HepG2 (cell line): ENCODE measurements around the gene IL1B. TPM values are rescaled to one million over a fixed set of nuclear protein-coding genes. Genes with fewer than 3 reads are reported as not detected.

Source experiments
- DBP ChIP-seq: sonication (generic); formaldehyde crosslinking; IDR thresholded peaks from 2 replicates; pipeline ENCODE4 v1.4.0; 2020; ENCODE audit warnings: missing genetic modification reagents; ENCODE audit errors: not compliant biosample characterization
- HNRNPL ChIP-seq: fragments of 200-400 bp; formaldehyde crosslinking; IDR thresholded peaks from 2 replicates; pipeline ENCODE4 v1.6.1; 2017; ENCODE audit warnings: mild to moderate bottlenecking, low read depth, low read length
- HOMEZ ChIP-seq: IDR thresholded peaks from 2 replicates; pipeline ENCODE4 v1.6.1; 2016; ENCODE audit warnings: low read depth
- IRF2 ChIP-seq: IDR thresholded peaks from 2 replicates; pipeline ENCODE4 v1.6.1; 2018; ENCODE audit warnings: missing genetic modification reagents, missing compliant biosample characterization
- MXD4 ChIP-seq: IDR thresholded peaks from 2 replicates; pipeline ENCODE4 v1.6.1; 2016; ENCODE audit warnings: mild to moderate bottlenecking, missing biosample characterization, missing genetic modification reagents
- POGK ChIP-seq: sonication (generic); formaldehyde crosslinking; conservative IDR thresholded peaks from 2 replicates; pipeline ENCODE4 v1.8.0; 2022; ENCODE audit warnings: mild to moderate bottlenecking, moderate library complexity, missing genetic modification reagents
- SOX6 ChIP-seq, 2 experiments: fragments of 450-650 bp in 1 of 2; sonication (generic) in 1 of 2; formaldehyde crosslinking in 1 of 2; IDR thresholded peaks; 2 replicates each; pipeline versions ENCODE4 v1.4.0 to v1.6.1; 2017 to 2020; ENCODE audit warnings: antibody characterized with exemption in 1 of 2, mild to moderate bottlenecking in 1 of 2, missing genetic modification reagents in 1 of 2
- SRSF9 ChIP-seq: fragments of 200-400 bp; formaldehyde crosslinking; IDR thresholded peaks from 2 replicates; pipeline ENCODE4 v1.6.1; 2018; ENCODE audit warnings: borderline replicate concordance, mild to moderate bottlenecking, low read depth, low read length; ENCODE audit not compliant: insufficient read depth, poor library complexity, severe bottlenecking
- TFAP4 ChIP-seq: sonication (generic); IDR thresholded peaks from 2 replicates; pipeline ENCODE4 v1.6.1; 2016; ENCODE audit warnings: low read depth, borderline replicate concordance
- ZBTB7A ChIP-seq: sonication (generic); formaldehyde crosslinking; IDR thresholded peaks from 2 replicates; pipeline ENCODE4 v1.8.0; 2022; ENCODE audit warnings: mild to moderate bottlenecking, missing genetic modification reagents
- ZFP36L1 ChIP-seq: sonication (generic); formaldehyde crosslinking; IDR thresholded peaks from 2 replicates; pipeline ENCODE4 v1.8.0; 2022; ENCODE audit warnings: mild to moderate bottlenecking, missing genetic modification reagents, moderate library complexity
- ZFX ChIP-seq: sonication (generic); formaldehyde crosslinking; IDR thresholded peaks from 2 replicates; pipeline ENCODE4 v1.4.0; 2020; ENCODE audit warnings: mild to moderate bottlenecking, low read depth, missing genetic modification reagents, moderate library complexity
- ZNF160 ChIP-seq: sonication (generic); formaldehyde crosslinking; IDR thresholded peaks from 2 replicates; pipeline ENCODE4 v1.8.0; 2022; ENCODE audit warnings: mild to moderate bottlenecking, inconsistent platforms, missing genetic modification reagents
- ZNF180 ChIP-seq: sonication (generic); formaldehyde crosslinking; IDR thresholded peaks from 2 replicates; pipeline ENCODE4 v1.4.0; 2020; ENCODE audit warnings: low read depth, missing genetic modification reagents, borderline replicate concordance
- ZNF567 ChIP-seq: sonication (generic); formaldehyde crosslinking; IDR thresholded peaks from 2 replicates; pipeline ENCODE4 v1.8.1; 2023; ENCODE audit warnings: mild to moderate bottlenecking, missing genetic modification reagents, borderline replicate concordance
- ZNF609 ChIP-seq: sonication (generic); formaldehyde crosslinking; IDR thresholded peaks from 2 replicates; pipeline ENCODE4 v1.4.0; 2020; ENCODE audit warnings: mild to moderate bottlenecking, missing genetic modification reagents, borderline replicate concordance
- ZNF709 ChIP-seq: sonication (generic); formaldehyde crosslinking; IDR thresholded peaks from 2 replicates; pipeline ENCODE4 v1.5.0; 2020; ENCODE audit warnings: mild to moderate bottlenecking, missing genetic modification reagents
- ZNF747 ChIP-seq: sonication (generic); formaldehyde crosslinking; IDR thresholded peaks from 2 replicates; pipeline ENCODE4 v1.8.1; 2023; ENCODE audit warnings: missing genetic modification reagents, mild to moderate bottlenecking, borderline replicate concordance
- polyA plus RNA-seq, 8 experiments: library from polyadenylated mRNA; depleted of rRNA in 3 of 8; stranded (reverse) in 7 of 8; unstranded in 1 of 8; fragments of >200 nt; fragmentation: Illumina TruSeq in 4 of 8; extraction: Trizol in 4 of 8; gene quantifications; 2 replicates each; pipeline versions ENCODE4 v1.2.1 to v1.2.3, GENCODE V29; 2011 to 2016; ENCODE audit warnings: low read depth in 4 of 8, missing spikeins in 1 of 8, mixed read lengths in 1 of 8; ENCODE audit not compliant: insufficient read depth in 1 of 8
- total RNA-seq, 5 experiments: library from RNA; depleted of rRNA; stranded (reverse); fragments of >200 nt; fragmentation: Illumina TruSeq; extraction: Trizol; gene quantifications; 2 replicates each; pipeline ENCODE4 v1.2.3, GENCODE V29; 2016; ENCODE audit warnings: low read depth in 1 of 5

IL1B gene
- total and polyA plus RNA-seq, 2 of the 13 experiments (the other 11 are each of a cell fraction or from before 2014, with no cell fraction given), result 0.18 TPM; not detected in 1

GRCh38 chr2:112881217-112881985, 44.8 kb upstream of the IL1B start (continued):
- TF ChIP-seq DBP (CRISPR knock-in tag) (no peak), ZBTB7A (CRISPR knock-in tag) (no peak), ZFP36L1 (CRISPR knock-in tag) (0 out of 2 replicates have a peak, but pooled peaks have one; percentile 36), ZNF567 (CRISPR knock-in tag) (no peak), ZNF709 (CRISPR knock-in tag) (no peak), ZNF160 (no peak), SRSF9 (no peak), HOMEZ (CRISPR knock-in tag) (no peak), ZFX (CRISPR knock-in tag) (no peak), POGK (CRISPR knock-in tag) (no peak), ZNF747 (CRISPR knock-in tag) (no peak), TFAP4 (peak; percentile 73), SOX6 (IDR thresholded peaks at IDR 0.05) (no peak), SOX6 (CRISPR knock-in tag; IDR thresholded peaks at IDR 0.05) (peak; percentile 61), ZNF609 (CRISPR knock-in tag) (no peak), ZNF180 (no peak), IRF2 (CRISPR knock-in tag) (0 out of 2 replicates have a peak, but pooled peaks have one; percentile 43), HNRNPL (no peak), MXD4 (CRISPR knock-in tag) (no peak)
